HuH-7.5 (cell line): ENCODE measurements around the gene IRS1.

ENCODE experiments used
- DNase-seq: peaks from one replicate; pipeline ENCODE4 v3.0.0; 2011; ENCODE audit warnings: low spot score

IRS1 gene

GRCh38 chr2:226726546-226726945 is 73.1 kb downstream of the IRS1 start:
- no peak for DNase-seq

DNA sequence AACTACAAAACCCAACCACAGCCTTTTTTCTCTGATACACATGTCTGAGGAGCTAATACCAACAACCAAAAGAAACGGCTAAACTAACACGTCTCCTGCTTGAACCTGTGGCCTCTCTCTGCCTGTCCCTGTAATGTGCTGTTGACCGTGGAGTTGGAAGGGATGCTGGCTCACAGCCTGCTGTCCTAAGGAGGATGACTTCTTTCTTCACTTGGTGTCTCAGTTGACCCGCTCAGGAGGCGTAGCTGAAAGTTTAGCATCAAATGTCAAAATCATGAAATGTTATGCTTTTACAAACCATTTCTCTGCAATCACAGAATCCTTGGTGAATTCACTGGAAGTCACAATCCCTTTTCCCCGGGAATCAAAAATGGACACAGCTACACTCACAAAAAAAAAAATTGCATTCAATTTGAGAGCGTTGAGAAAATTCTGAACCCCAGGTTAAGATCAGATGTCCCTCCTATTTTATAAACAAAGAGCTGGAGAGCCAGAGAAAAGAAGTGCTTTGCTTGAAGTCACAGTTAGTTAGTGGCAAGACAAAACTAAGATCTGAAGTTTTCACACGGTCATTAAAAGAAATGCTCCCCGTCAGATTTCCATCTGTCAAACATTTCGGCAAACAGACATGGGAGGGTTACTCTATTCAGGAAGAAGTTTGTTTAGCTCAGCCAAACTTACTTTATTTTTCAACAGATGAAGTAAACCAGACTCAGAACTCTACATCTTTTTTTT is 74.3 kb downstream of the IRS1 start:
- no peak for DNase-seq

DNA sequence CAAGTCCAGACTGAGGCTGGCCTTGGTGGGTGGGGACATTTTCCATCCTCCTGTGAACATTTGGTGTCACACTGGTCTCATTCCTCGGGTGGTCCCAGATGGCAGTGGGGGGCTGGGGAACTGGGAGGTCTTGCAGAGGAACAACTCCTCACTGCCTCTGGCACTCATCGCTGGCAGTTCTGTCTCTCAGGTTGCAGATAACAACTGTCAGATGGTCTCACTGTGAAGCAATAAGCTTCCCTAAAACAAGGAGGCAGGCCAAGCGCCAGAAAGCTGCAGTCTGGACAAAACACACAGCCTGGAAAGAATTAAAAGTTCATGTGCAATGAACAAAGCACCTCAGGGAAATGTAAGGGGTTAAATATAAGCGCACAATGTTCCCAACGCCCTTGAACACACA is 78.1 kb downstream of the IRS1 start:
- DNase-seq = no peak

DNA sequence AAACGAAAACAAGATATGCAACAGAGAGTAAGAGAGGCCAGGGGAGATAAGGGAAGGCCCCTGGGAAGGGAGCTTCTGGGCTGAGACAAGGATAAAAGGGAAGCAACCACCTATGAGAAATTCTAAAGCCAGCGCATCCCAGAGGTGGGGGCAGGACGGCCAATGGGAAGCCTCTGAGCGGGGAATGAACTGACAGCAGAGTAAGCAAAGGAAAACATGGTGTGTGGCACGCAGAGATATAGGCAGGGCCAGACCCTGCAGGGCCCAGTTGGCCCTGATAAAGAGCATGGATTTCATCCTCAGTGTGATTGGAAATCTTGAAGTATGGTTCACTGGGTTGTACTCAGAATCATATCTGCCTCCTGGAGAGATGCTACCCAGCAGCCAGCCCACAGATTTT is 78.7 kb downstream of the IRS1 start:
- no peak for DNase-seq

GRCh38 chr2:226717719-226718118 is 81.9 kb downstream of the IRS1 start:
- DNase-seq = no peak

DNA sequence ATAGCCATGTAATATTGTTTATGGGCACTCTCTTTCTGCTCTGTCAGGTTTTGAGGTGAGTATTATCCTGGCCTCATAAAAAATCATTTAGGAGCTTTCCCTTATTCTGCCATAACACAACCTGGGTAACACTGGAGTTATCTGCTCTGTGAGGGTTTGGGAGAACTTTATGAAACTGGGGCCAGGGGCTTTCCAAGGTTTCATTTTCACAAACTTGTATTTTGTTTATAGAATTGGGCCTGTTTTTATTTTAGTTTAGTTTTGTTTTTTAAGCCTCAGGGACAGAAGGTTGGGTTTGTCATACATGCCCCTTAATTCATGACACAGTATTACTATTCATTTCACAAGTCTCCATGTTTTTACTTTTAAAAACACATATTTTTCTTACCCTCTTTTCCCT is 83.5 kb downstream of the IRS1 start:
- DNase-seq = no peak

DNA sequence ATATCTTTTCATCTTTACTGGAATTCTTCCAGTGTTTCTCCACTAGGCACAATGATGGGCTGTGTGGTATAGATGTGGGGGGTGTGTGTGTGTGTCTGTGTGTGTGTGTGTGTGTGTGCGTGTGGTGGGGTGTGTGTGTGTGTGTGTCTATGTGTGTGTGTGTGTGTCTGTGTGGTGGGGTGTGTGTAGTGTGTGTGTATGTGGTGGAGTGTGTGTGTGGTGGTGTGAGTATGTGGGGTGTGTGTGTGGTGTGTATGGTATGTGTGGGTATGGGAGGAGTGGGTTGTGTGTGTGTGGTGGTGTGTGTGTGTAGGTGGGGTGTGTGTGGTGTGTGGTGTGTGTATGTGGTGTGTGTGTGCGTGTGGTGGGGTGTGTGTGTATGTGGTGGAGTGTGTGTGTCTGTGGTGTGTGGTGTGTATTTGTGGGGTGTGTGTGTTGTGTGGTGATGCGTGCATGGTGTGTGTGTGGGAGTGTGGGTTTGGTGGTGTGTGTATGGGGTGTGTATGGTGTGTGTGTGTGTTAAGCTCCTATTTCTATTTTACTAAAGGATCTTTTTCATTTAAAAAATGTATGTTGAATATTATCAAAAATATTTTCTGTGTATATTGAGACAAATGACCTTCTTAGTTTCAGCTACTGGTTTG is 84.2 kb downstream of the IRS1 start:
- no peak for DNase-seq

GRCh38 chr2:226712941-226713340 is 86.7 kb downstream of the IRS1 start:
- DNase-seq = no peak

DNA sequence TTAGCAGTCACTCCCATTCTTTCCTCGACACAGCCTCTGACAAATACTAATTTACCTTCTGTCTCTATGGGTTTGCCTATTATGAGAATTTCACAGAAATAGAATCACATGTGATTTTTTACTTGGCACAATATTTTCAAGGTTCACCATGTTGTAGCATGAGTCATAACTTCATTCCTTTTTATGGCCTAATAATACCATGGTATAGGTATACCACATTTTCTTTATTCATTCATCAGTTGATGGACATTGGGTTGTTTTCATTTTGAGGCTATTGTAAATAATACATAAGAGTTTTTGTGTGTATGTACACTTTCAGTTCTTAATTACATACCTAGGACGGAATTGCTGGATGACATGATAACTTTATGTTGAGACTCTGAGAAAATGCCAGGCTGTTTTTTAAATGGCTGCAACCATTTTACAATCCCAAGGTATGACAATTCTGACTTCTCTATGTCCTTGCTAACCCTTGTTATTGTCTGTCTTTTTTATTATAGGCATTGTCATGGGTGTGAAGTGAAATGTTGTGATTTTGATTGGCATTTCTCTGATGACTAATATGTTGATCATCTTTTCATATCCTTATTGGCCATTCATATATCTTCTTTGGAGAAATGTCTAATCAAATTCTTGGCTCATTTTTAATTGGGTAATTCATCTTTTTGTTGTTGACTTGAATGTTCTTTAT is 87.9 kb downstream of the IRS1 start:
- no peak for DNase-seq

DNA sequence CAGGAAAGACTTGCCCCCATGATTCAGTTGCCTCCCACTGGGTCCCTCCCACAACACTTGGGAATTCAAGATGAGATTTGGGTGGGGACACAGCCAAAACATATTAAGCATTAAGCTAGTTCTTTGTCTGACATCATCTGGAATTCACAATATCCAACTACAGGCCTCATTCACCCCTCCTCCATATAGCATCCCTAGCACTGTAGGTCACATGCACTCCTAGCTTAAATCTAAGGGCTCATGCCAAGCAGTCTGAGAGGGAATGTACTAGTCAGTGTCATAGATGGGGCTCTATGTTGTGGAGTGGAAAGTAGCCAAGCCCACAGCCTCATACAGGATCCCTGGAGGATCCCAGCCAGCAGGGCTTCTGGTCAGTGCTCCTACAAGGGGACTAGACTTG is 92.1 kb downstream of the IRS1 start:
- DNase-seq = no peak

DNA sequence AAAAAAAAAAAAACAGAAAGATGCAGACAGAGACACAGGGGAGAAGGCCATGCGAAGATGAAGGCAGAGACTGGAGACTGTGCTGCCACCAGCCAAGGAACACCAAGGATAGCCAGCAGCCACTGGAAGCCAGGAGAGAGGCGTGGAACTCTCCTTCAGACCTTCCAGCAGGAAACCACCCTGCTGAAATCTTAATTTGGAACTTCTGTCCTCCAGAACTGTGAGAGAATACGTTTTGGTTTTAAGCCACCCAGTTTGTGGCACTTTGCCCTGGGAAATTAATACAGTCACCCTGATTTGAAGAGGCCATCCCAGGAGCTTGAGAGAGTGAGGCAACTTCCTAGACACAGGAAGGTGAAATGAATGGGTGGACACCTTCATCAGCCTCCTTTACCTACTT is 93.7 kb downstream of the IRS1 start:
- no peak for DNase-seq

- no peak for DNase-seq
These were observed 94.3 kb downstream of the IRS1 start for GRCh38 chr2:226705133-226705886.

DNA sequence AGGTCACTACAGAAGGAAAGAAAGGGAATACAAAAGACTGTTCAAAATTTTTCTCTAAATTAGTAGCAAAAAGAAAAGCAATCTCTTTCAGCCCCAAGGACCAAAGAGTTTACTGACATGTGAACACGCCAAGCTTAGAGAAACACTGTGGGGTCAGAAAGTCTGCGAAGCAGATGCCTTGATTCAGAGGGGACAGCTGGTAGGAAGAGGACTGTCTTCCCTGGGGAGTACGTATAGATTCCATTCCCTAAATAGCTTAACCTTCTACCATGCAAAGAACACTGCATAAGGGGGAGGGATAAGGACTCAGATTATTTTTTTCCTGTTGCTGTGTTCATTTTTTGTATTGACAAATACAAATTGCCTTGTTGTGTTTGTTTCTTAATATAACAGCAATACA is 96.1 kb downstream of the IRS1 start:
- no peak for DNase-seq

- no peak for DNase-seq
These were observed 97.2 kb downstream of the IRS1 start for GRCh38 chr2:226702376-226702775.

DNA sequence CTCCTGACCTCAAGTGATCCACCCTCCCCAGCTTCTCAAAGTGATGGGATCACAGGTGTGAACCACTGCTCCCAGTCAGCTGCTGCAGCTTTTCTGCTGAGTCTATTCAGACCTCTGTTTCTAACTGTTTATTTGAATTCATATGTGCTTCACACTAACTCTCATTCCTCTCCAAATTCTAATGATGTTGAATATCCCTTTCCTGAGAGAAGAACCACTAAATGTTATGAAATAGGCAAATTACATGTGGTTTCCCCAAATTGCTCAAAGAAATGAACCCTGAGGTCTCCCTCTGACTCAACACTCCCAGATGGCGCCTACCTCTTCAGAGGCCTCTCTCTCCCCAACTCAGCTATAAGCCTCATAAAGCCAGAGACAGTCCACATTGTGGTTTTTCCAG is 98.6 kb downstream of the IRS1 start:
- no peak for DNase-seq

DNA sequence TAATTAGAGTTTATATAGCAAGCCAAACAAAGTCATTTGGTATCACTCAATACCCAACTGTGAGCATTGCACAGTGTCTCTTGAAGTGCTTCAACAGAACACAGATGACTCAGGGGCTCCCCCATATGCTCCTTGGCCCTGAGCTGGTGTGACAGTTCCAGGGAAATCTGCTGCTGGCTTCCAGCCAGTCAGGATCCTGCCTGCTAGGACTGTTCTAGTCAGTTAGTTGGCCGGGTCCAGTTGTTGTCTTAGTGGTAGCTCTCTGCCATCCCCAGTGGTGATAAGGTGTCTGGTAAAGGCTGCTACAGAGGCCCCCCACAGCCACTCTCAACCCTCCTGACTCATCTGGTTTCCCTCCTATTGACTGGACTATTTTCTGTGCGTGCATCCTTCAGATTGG is 100.3 kb downstream of the IRS1 start:
- DNase-seq = no peak

DNA sequence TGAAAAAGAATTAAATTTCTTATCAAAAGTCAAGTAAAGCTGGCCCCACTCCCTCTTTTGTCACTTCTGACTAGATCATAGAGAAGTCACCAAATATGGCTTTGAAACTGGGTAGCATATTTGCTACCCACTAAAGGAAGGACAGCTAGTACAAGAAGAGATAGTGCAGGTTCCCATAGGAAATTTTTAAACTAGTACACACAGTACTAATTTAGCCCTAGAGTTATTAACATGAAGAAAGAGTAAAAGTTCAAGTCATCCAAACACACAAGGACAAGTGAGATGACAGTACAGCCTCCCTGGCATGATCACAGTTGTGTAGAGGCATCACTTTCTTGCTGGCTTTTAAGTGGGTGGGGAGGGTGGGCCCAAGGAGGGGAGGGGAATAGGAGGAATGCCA is 100.9 kb downstream of the IRS1 start:
- DNase-seq = no peak

DNA sequence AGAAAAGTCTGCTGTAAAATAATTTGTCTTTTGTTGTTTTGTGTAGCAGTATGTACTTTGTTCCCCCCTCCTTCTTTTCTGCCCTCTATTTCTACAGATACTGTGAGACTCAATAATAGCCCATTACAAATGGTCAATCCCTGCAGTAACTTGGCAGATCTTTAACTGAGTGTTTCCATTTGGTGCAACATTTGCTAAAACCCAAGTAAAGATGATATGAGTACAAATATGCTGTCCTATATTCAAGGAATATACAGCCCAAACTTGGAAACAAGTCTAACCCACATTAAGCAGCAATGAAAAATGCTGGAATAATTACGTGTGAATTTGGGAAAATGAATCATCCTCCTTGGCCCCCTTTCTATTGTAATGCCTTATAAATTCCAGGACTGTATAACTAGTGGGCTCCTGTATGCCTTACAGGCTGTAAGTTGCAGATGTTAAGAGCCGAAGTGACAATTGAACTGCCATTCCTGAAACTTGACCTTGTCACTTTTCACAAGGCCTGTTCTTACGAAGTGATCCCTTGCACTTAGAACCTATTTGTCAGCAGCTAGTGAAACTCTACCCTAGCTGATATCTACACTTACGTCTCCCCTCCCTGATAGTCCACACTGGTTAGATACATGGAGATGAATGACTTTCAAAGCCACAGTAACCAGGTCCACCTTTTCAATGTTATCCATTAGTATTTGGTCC is 104.9 kb downstream of the IRS1 start:
- DNase-seq = no peak

DNA sequence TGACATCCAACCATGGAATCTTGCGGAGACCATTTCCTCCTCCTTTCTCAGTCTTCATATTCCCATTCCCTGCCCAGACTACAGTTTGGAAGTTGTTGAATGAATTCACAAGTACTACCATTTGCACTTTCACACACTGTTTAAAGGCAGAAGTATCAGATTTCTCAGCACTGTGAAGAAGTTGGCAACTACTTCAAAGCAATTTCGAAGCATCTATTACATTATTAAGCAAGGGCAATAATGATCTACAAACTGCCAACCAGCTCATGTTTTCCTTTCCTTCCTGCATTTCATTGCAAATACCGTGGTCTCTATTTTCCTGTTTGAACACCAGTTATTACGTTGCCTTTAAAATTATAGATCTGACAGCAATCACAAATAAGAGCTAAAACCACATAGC is 105.5 kb downstream of the IRS1 start:
- DNase-seq = no peak

- DNase-seq = no peak
These were observed 106.1 kb downstream of the IRS1 start for GRCh38 chr2:226693521-226693920.

- no peak for DNase-seq
These were observed 107.0 kb downstream of the IRS1 start for GRCh38 chr2:226692521-226693126.

DNA sequence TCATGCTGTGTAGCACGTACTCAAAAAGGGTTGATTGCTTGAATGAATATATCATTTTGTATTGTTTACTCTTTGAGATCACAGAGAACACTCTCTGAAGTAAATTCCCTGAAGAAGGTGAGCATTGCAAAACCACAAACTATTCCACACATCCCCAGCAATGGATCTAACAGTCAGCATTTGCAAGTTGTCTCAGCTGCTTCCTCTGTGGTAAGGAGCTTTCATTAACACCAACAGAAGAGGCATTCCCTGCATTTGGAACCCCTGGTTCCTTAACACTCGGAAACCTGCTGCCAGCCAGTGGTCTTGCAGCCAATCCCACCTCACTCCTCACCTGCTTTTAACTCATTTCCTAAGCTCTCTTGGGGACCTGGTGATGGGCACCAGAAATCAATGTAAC is 108.4 kb downstream of the IRS1 start:
- DNase-seq = no peak
